Neural progenitor cell (in vitro differentiated cells): ENCODE results near the gene EZH1.

Experiments used
- CTCF ChIP-seq: fragments of 200-600 bp; sonication (generic); IDR thresholded peaks from 2 replicates; pipeline ENCODE4 v1.5.1; 2017; ENCODE audit warnings: antibody characterized with exemption, mild to moderate bottlenecking
- EZH2 ChIP-seq: fragments of 200-600 bp; sonication (generic); IDR thresholded peaks from 2 replicates; pipeline ENCODE4 v1.6.1; 2017; ENCODE audit warnings: antibody characterized with exemption, mild to moderate bottlenecking, moderate library complexity
- EZH2phosphoT487 ChIP-seq: fragments of 200-600 bp; sonication (generic); IDR thresholded peaks from 2 replicates; pipeline ENCODE4 v1.6.1; 2017; ENCODE audit warnings: antibody characterized with exemption

- TF ChIP-seq CTCF (no peak), EZH2 (no peak), EZH2phosphoT487 (no peak)
These were observed 47.1 kb upstream of the EZH1 start for GRCh38 chr17:42791948-42792347.
